HepG2 (cell line): ENCODE data around the gene CXCR5. TPM values are rescaled to one million over a fixed set of nuclear protein-coding genes. Genes with fewer than 3 reads are reported as not detected.

Experiments used
- CAMTA2 ChIP-seq: sonication (generic); formaldehyde crosslinking; IDR thresholded peaks from 2 replicates; pipeline ENCODE4 v1.4.0; 2020; ENCODE audit warnings: mild to moderate bottlenecking, missing genetic modification reagents, borderline replicate concordance
- GATAD2A ChIP-seq: IDR thresholded peaks from 2 replicates; pipeline ENCODE4 v1.6.1; 2016
- HINFP ChIP-seq: sonication (generic); formaldehyde crosslinking; IDR thresholded peaks from 2 replicates; pipeline ENCODE4 v1.4.0; 2020; ENCODE audit warnings: low read depth, mild to moderate bottlenecking, missing genetic modification reagents
- KLF6 ChIP-seq: IDR thresholded peaks from 2 replicates; pipeline ENCODE4 v1.8.0; 2016; ENCODE audit warnings: missing biosample characterization, missing genetic modification reagents
- MBNL3 ChIP-seq: fragments of 250-450 bp; sonication (Bioruptor Pico); conservative IDR thresholded peaks from 2 replicates; pipeline ENCODE4 v1.8.0; 2022; ENCODE audit warnings: mild to moderate bottlenecking, inconsistent platforms
- MLLT10 ChIP-seq: sonication (generic); formaldehyde crosslinking; IDR thresholded peaks from 2 replicates; pipeline ENCODE4 v1.4.0; 2020; ENCODE audit warnings: missing genetic modification reagents
- PHB2 ChIP-seq: fragments of 450-650 bp; IDR thresholded peaks from 2 replicates; pipeline ENCODE4 v1.6.1; 2018; ENCODE audit not compliant: partially characterized antibody
- POLR2G ChIP-seq: fragments of 200-400 bp; formaldehyde crosslinking; IDR thresholded peaks from 2 replicates; pipeline ENCODE4 v1.6.1; 2018; ENCODE audit warnings: mild to moderate bottlenecking, low read depth, low read length, moderate library complexity
- SMARCC2 ChIP-seq: fragments of 450-650 bp; IDR thresholded peaks from 2 replicates; pipeline ENCODE4 v1.6.1; 2017; ENCODE audit warnings: antibody characterized with exemption, mild to moderate bottlenecking
- ZNF121 ChIP-seq: sonication (generic); formaldehyde crosslinking; IDR thresholded peaks from 2 replicates; pipeline ENCODE4 v1.5.0; 2020; ENCODE audit warnings: mild to moderate bottlenecking, missing genetic modification reagents
- ZNF263 ChIP-seq: sonication (generic); formaldehyde crosslinking; IDR thresholded peaks from 2 replicates; pipeline ENCODE4 v1.4.0; 2020; ENCODE audit warnings: missing genetic modification reagents
- ZNF296 ChIP-seq: sonication (generic); formaldehyde crosslinking; conservative IDR thresholded peaks from 2 replicates; pipeline ENCODE4 v1.5.0; 2020; ENCODE audit warnings: mild to moderate bottlenecking, missing genetic modification reagents
- ZNF562 ChIP-seq: sonication (generic); formaldehyde crosslinking; IDR thresholded peaks from 2 replicates; pipeline ENCODE4 v1.8.0; 2022; ENCODE audit warnings: missing genetic modification reagents, borderline replicate concordance
- ZNF577 ChIP-seq: sonication (generic); formaldehyde crosslinking; IDR thresholded peaks from 2 replicates; pipeline ENCODE4 v1.4.0; 2020; ENCODE audit warnings: mild to moderate bottlenecking, low read depth, missing genetic modification reagents, borderline replicate concordance
- ZNF646 ChIP-seq: sonication (generic); formaldehyde crosslinking; IDR thresholded peaks from 2 replicates; pipeline ENCODE4 v1.9.0; 2021; ENCODE audit warnings: mild to moderate bottlenecking, missing genetic modification reagents
- ZNF720 ChIP-seq: sonication (generic); formaldehyde crosslinking; IDR thresholded peaks from 2 replicates; pipeline ENCODE4 v1.4.0; 2020; ENCODE audit warnings: missing genetic modification reagents
- polyA plus RNA-seq, 8 experiments: library from polyadenylated mRNA; depleted of rRNA in 3 of 8; stranded (reverse) in 7 of 8; unstranded in 1 of 8; fragments of >200 nt; fragmentation: Illumina TruSeq in 4 of 8; extraction: Trizol in 4 of 8; gene quantifications; 2 replicates each; pipeline versions ENCODE4 v1.2.1 to v1.2.3, GENCODE V29; 2011 to 2016; ENCODE audit warnings: low read depth in 4 of 8, missing spikeins in 1 of 8, mixed read lengths in 1 of 8; ENCODE audit not compliant: insufficient read depth in 1 of 8
- total RNA-seq, 5 experiments: library from RNA; depleted of rRNA; stranded (reverse); fragments of >200 nt; fragmentation: Illumina TruSeq; extraction: Trizol; gene quantifications; 2 replicates each; pipeline ENCODE4 v1.2.3, GENCODE V29; 2016; ENCODE audit warnings: low read depth in 1 of 5
- TF ChIP-seq, protein P1 (sequence below): sonication (generic); formaldehyde crosslinking; IDR thresholded peaks from 2 replicates; pipeline ENCODE4 v1.5.1; 2020; ENCODE audit warnings: mild to moderate bottlenecking, missing genetic modification reagents, moderate library complexity
- TF ChIP-seq, protein P2 (sequence below): sonication (generic); formaldehyde crosslinking; IDR thresholded peaks from 2 replicates; pipeline ENCODE4 v1.4.0; 2020; ENCODE audit warnings: missing genetic modification reagents, borderline replicate concordance
- TF ChIP-seq, protein P3 (sequence below): sonication (generic); formaldehyde crosslinking; IDR thresholded peaks from 2 replicates; pipeline ENCODE4 v1.4.0; 2020; ENCODE audit warnings: mild to moderate bottlenecking, missing genetic modification reagents

The CXCR5 gene
- total and polyA plus RNA-seq, 2 of the 13 experiments (the other 11 are each of a cell fraction or from before 2014, with no cell fraction given), result not detected

GRCh38 chr11:118917481-118918127 is 33.9 kb downstream of the CXCR5 start (continued):
- TF ChIP-seq ZNF296 (CRISPR knock-in tag) (no peak), GATAD2A (CRISPR knock-in tag) (peak; percentile 46), ZNF121 (peak; percentile 51; the same call in 1 of the 2 replicates), ZNF720 (CRISPR knock-in tag) (no peak), POLR2G (peak; percentile 19; the same call in 1 of the 2 replicates), ZNF577 (CRISPR knock-in tag) (no peak), KLF6 (CRISPR knock-in tag) (0 out of 2 replicates have a peak, but pooled peaks have one; percentile 6), ZNF646 (CRISPR knock-in tag) (no peak), MLLT10 (CRISPR knock-in tag) (no peak), ZNF263 (CRISPR knock-in tag) (peak; percentile 36), CAMTA2 (CRISPR knock-in tag) (no peak), MBNL3 (CRISPR knock-in tag) (no peak), HINFP (CRISPR knock-in tag) (no peak), PHB2 (no peak), ZNF562 (CRISPR knock-in tag) (no peak), SMARCC2 (no peak)
- TF ChIP-seq, protein P1, sequence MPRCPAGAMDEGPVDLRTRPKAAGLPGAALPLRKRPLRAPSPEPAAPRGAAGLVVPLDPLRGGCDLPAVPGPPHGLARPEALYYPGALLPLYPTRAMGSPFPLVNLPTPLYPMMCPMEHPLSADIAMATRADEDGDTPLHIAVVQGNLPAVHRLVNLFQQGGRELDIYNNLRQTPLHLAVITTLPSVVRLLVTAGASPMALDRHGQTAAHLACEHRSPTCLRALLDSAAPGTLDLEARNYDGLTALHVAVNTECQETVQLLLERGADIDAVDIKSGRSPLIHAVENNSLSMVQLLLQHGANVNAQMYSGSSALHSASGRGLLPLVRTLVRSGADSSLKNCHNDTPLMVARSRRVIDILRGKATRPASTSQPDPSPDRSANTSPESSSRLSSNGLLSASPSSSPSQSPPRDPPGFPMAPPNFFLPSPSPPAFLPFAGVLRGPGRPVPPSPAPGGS (CRISPR knock-in tag), result no peak
- TF ChIP-seq, protein P2, sequence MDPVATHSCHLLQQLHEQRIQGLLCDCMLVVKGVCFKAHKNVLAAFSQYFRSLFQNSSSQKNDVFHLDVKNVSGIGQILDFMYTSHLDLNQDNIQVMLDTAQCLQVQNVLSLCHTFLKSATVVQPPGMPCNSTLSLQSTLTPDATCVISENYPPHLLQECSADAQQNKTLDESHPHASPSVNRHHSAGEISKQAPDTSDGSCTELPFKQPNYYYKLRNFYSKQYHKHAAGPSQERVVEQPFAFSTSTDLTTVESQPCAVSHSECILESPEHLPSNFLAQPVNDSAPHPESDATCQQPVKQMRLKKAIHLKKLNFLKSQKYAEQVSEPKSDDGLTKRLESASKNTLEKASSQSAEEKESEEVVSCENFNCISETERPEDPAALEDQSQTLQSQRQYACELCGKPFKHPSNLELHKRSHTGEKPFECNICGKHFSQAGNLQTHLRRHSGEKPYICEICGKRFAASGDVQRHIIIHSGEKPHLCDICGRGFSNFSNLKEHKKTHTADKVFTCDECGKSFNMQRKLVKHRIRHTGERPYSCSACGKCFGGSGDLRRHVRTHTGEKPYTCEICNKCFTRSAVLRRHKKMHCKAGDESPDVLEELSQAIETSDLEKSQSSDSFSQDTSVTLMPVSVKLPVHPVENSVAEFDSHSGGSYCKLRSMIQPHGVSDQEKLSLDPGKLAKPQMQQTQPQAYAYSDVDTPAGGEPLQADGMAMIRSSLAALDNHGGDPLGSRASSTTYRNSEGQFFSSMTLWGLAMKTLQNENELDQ (CRISPR knock-in tag), result no peak
- TF ChIP-seq, protein P3, sequence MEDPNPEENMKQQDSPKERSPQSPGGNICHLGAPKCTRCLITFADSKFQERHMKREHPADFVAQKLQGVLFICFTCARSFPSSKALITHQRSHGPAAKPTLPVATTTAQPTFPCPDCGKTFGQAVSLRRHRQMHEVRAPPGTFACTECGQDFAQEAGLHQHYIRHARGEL (CRISPR knock-in tag), result no peak
